NCI-H2196 (cell line): ENCODE results near the gene RNF220.

Experiments
- DNase-seq: peaks from one replicate; lab custom pipeline; 2025; ENCODE audit not compliant: unreplicated experiment; lab: John Stamatoyannopoulos, UW

The RNF220 gene

GRCh38 chr1:44515416-44515815 is 110.4 kb downstream of the RNF220 start:
- DNase-seq: no peak

GRCh38 chr1:44519035-44519676 is 114.1 kb downstream of the RNF220 start:
- no peak for DNase-seq

- DNase-seq: no peak
These were observed 116.5 kb downstream of the RNF220 start for GRCh38 chr1:44521378-44522080.

- DNase-seq: no peak
These were observed 118.8 kb downstream of the RNF220 start for GRCh38 chr1:44523593-44524591.

GRCh38 chr1:44524655-44525500 is 119.8 kb downstream of the RNF220 start:
- no peak for DNase-seq

- DNase-seq: no peak
These were observed 121.4 kb downstream of the RNF220 start for GRCh38 chr1:44526295-44527073.

- no peak for DNase-seq
These were observed 126.9 kb downstream of the RNF220 start for GRCh38 chr1:44531785-44532566.

GRCh38 chr1:44532567-44532944 is 127.5 kb downstream of the RNF220 start:
- no peak for DNase-seq

GRCh38 chr1:44534771-44535170 is 129.7 kb downstream of the RNF220 start:
- DNase-seq: no peak

- DNase-seq: no peak
These were observed 131.5 kb downstream of the RNF220 start for GRCh38 chr1:44536357-44537209.

GRCh38 chr1:44537538-44537937 is 132.5 kb downstream of the RNF220 start:
- no peak for DNase-seq

- no peak for DNase-seq
These were observed 132.9 kb downstream of the RNF220 start for GRCh38 chr1:44537956-44538355.

GRCh38 chr1:44539991-44540730 is 135.1 kb downstream of the RNF220 start:
- DNase-seq: no peak

GRCh38 chr1:44542420-44543063 is 137.5 kb downstream of the RNF220 start:
- no peak for DNase-seq

GRCh38 chr1:44543064-44543744 is 138.1 kb downstream of the RNF220 start:
- no peak for DNase-seq

- no peak for DNase-seq
These were observed 138.7 kb downstream of the RNF220 start for GRCh38 chr1:44543786-44544185.
